K562 (cell line): ENCODE results near the gene LAMTOR4. TPM values are rescaled to one million over a fixed set of nuclear protein-coding genes. Genes with fewer than 3 reads are reported as not detected.

ENCODE experiments used
- ATAC-seq: fragments of 200-7000 bp; cut with Tn5 transposase; 3 replicates; pipeline ENCODE4 v1.9.1; 2020; ENCODE audit warnings: moderate library complexity
- BruUV-seq: library from RNA; stranded (reverse); fragments of 400-500 nt; replicated peaks from 2 replicates; lab custom pipeline; 2021; lab: Mats Ljungman, UMichigan
- CTCF ChIA-PET: fragments of 300-600 bp; formaldehyde crosslinking; extraction: SDS; loops from one replicate; lab custom pipeline; 2021; ENCODE audit warnings: low intra/inter-chr PET ratio; lab: Yijun Ruan, JAX
- POLR2A ChIA-PET: fragments of 300-600, 350-650 bp; sonication (Branson Sonifier 250); formaldehyde crosslinking; extraction: SDS; loops from one replicate; lab custom pipeline; 2021; ENCODE audit warnings: antibody characterized with exemption, inconsistent platforms; lab: Yijun Ruan, JAX
- DNase-seq, 4 experiments: peaks; one replicate each; pipeline versions ENCODE4 v3.0.0 to v3.0.0-alpha.2; 2011 to 2018; ENCODE audit warnings: low spot score in 3 of 4, mixed read lengths in 3 of 4; ENCODE audit errors: extremely low read depth in 1 of 4
- FAIRE-seq: peaks from 2 replicates; lab custom pipeline; 2011; peaks lifted over from hg19 to GRCh38; lab: Jason Lieb, UNC
- H2AFZ ChIP-seq: 2 replicates; pipeline ENCODE4 v1.6.0; 2011; ENCODE audit warnings: low read depth, low read length, control low read depth, inconsistent platforms
- H3K27ac ChIP-seq: fragments of 200-600 bp; 3 replicates; pipeline ENCODE4 v1.8.0; 2011; ENCODE audit warnings: low read depth, mild to moderate bottlenecking, control low read depth, inconsistent platforms, low read length, moderate library complexity, mixed read lengths; ENCODE audit errors: extremely low read depth
- H3K27me3 ChIP-seq, 2 experiments: fragments of 300-600 bp in 1 of 2; 2 replicates in 1 of 2; 3 replicates in 1 of 2; pipeline versions ENCODE4 v1.6.0 to v1.8.0; 2011; ENCODE audit warnings: inconsistent platforms in 2 of 2, low read length in 2 of 2, mild to moderate bottlenecking in 1 of 2, mixed read lengths in 1 of 2, moderate library complexity in 1 of 2; ENCODE audit not compliant: control insufficient read depth in 2 of 2, insufficient read depth in 2 of 2
- H3K36me3 ChIP-seq: fragments of 300-600 bp; 3 replicates; pipeline ENCODE4 v1.8.0; 2011; ENCODE audit warnings: mild to moderate bottlenecking, low read length, inconsistent platforms; ENCODE audit not compliant: control insufficient read depth, insufficient read depth
- H3K4me1 ChIP-seq, 2 experiments: fragments of 200-600 bp in 1 of 2; replicated peaks in 1 of 2; 2 replicates in 1 of 2; 3 replicates in 1 of 2; pipeline versions ENCODE4 v1.5.1 to v1.8.0; 2011; ENCODE audit warnings: inconsistent platforms in 2 of 2, low read length in 2 of 2, mild to moderate bottlenecking in 1 of 2, mixed read lengths in 1 of 2, moderate library complexity in 1 of 2; ENCODE audit not compliant: control insufficient read depth in 2 of 2, insufficient read depth in 2 of 2
- H3K4me2 ChIP-seq: 2 replicates; pipeline ENCODE4 v1.6.1; 2011; ENCODE audit warnings: low read length, control low read depth, inconsistent platforms, mixed read lengths; ENCODE audit not compliant: insufficient read depth
- H3K4me3 ChIP-seq: fragments of 200-600 bp; sonication (generic), shearing (Covaris generic); 2 replicates; pipeline ENCODE4 v1.5.1; 2016; ENCODE audit warnings: control low read depth, inconsistent platforms
- H3K79me2 ChIP-seq: fragments of 200-600 bp; 3 replicates; pipeline ENCODE4 v1.8.0; 2011; ENCODE audit warnings: low read length, inconsistent platforms; ENCODE audit not compliant: control insufficient read depth, insufficient read depth
- H3K9ac ChIP-seq, 2 experiments: 2 replicates each; pipeline versions ENCODE4 v1.6.0 to v1.6.1; 2011; ENCODE audit warnings: low read depth in 2 of 2, low read length in 2 of 2, control low read depth in 1 of 2, inconsistent platforms in 1 of 2, mild to moderate bottlenecking in 1 of 2, mixed read lengths in 1 of 2; ENCODE audit not compliant: insufficient read depth in 1 of 2
- H3K9me1 ChIP-seq: one replicate; pipeline ENCODE4 v1.6.0; 2011; ENCODE audit warnings: inconsistent platforms, mild to moderate bottlenecking, low read length, moderate library complexity; ENCODE audit not compliant: control insufficient read depth, insufficient read depth
- H3K9me3 ChIP-seq: replicated peaks from 2 replicates; pipeline ENCODE4 v1.5.1; 2011; ENCODE audit warnings: low read depth, low read length, inconsistent platforms; ENCODE audit not compliant: control insufficient read depth, insufficient read depth
- H4K20me1 ChIP-seq: replicated peaks from 2 replicates; pipeline ENCODE4 v1.6.1; 2011; ENCODE audit warnings: low read length, inconsistent platforms, mixed read lengths; ENCODE audit not compliant: control insufficient read depth, insufficient read depth
- CBX8 ChIP-seq: fragments of 200-600 bp; sonication (generic); IDR thresholded peaks from 2 replicates; pipeline ENCODE4 v1.6.1; 2012; ENCODE audit warnings: borderline replicate concordance, mixed run types, low read depth, mild to moderate bottlenecking, moderate library complexity, mixed read lengths, low read length, control low read depth, inconsistent platforms; ENCODE audit not compliant: poor library complexity, severe bottlenecking; ENCODE audit errors: extremely low read depth
- DIDO1 ChIP-seq: fragments of 450-650 bp; IDR thresholded peaks from 2 replicates; pipeline ENCODE4 v1.6.1; 2016; ENCODE audit warnings: low read depth, missing biosample characterization, missing genetic modification characterization
- HDAC3 ChIP-seq: fragments of 450-650 bp; IDR thresholded peaks from 2 replicates; pipeline ENCODE4 v1.6.1; 2018; ENCODE audit warnings: borderline replicate concordance, mild to moderate bottlenecking, moderate library complexity; ENCODE audit not compliant: partially characterized antibody
- LCOR ChIP-seq: sonication (generic); formaldehyde crosslinking; IDR thresholded peaks from 2 replicates; pipeline ENCODE4 v1.8.0; 2022; ENCODE audit warnings: mild to moderate bottlenecking, missing genetic modification reagents
- MECOM ChIP-seq: fragments of 250-450 bp; sonication (Bioruptor Pico); IDR thresholded peaks from 2 replicates; pipeline ENCODE4 v1.8.0; 2022; ENCODE audit warnings: inconsistent platforms
- NFIX ChIP-seq: fragments of 250-450 bp; sonication (Bioruptor Pico); IDR thresholded peaks from 2 replicates; pipeline ENCODE4 v1.4.0; 2020; ENCODE audit warnings: low read depth, mild to moderate bottlenecking, moderate library complexity
- SMAD4 ChIP-seq: fragments of 250-450 bp; sonication (Bioruptor Pico); conservative IDR thresholded peaks from 2 replicates; pipeline ENCODE4 v1.8.0; 2021; ENCODE audit warnings: inconsistent platforms, mild to moderate bottlenecking, moderate library complexity
- TBL1XR1 ChIP-seq, 2 experiments: IDR thresholded peaks; 2 replicates each; pipeline ENCODE4 v1.6.1; 2012; ENCODE audit warnings: improper control_type of control experiment in 2 of 2, low read length in 2 of 2, mild to moderate bottlenecking in 1 of 2
- ZNF263 ChIP-seq: sonication (generic); formaldehyde crosslinking; IDR thresholded peaks from 2 replicates; pipeline ENCODE4 v1.8.0; 2022; ENCODE audit warnings: mild to moderate bottlenecking, missing genetic modification reagents, borderline replicate concordance
- ZSCAN32 ChIP-seq: fragments of 450-650 bp; formaldehyde crosslinking; IDR thresholded peaks from 2 replicates; pipeline ENCODE4 v1.4.0; 2020; ENCODE audit warnings: mild to moderate bottlenecking, moderate library complexity
- WGBS: fragments of 100-300 bp; shearing (Covaris generic); methylation state at CpG from one replicate; pipeline ENCODE4 v1.1.6; 2016; ENCODE audit warnings: low coverage, mixed read lengths; ENCODE audit not compliant: insufficient coverage; ENCODE audit errors: missing lambda C conversion rate; 5-methylcytosine and 5-hydroxymethylcytosine counted together
- in situ Hi-C: fragments of 300-500 bp; cut with MboI; formaldehyde crosslinking; loops from 4 replicates; pipeline ENCODE4 v1.15.0; 2018; ENCODE audit warnings: inconsistent platforms, mixed read lengths
- intact Hi-C: fragments of 100-400 bp; cut with micrococcal nuclease; formaldehyde crosslinking; loops from 2 replicates; pipeline ENCODE4 v1.14.2; 2022
- polyA plus RNA-seq, 8 experiments: library from polyadenylated mRNA; depleted of rRNA in 4 of 8; stranded (reverse) in 5 of 8; unstranded in 3 of 8; fragments of >200 nt; fragmentation: Nextera tagmentation in 2 of 8; fragmentation: Illumina TruSeq in 1 of 8; extraction: Ambion mirVana in 2 of 8; extraction: Trizol in 1 of 8; gene quantifications; 2 replicates each; pipeline versions ENCODE4 v1.2.1 to v1.2.3, GENCODE V29; 2011 to 2014; ENCODE audit warnings: inconsistent platforms in 1 of 8, missing spikeins in 1 of 8
- total RNA-seq, 7 experiments: library from RNA; depleted of rRNA in 6 of 7; stranded (reverse); fragments of >200 nt in 6 of 7; fragmentation: Illumina TruSeq in 2 of 7; extraction: Trizol in 2 of 7; gene quantifications; 2 replicates each; pipeline versions ENCODE4 v1.2.1 to v1.2.3, GENCODE V29; 2011 to 2021; ENCODE audit warnings: low replicate concordance in 1 of 7
- TF ChIP-seq, protein P1 (sequence below): sonication (generic); formaldehyde crosslinking; IDR thresholded peaks from 2 replicates; pipeline ENCODE4 v1.9.0; 2022; ENCODE audit warnings: mild to moderate bottlenecking, missing genetic modification reagents
- TF ChIP-seq, protein P2 (sequence below): fragments of 450-650 bp; formaldehyde crosslinking; IDR thresholded peaks from 2 replicates; pipeline ENCODE4 v1.4.0; 2022; ENCODE audit warnings: missing genetic modification characterization
- TF ChIP-seq, protein P3 (sequence below): sonication (generic); formaldehyde crosslinking; IDR thresholded peaks from 2 replicates; pipeline ENCODE4 v1.8.0; 2023; ENCODE audit warnings: mild to moderate bottlenecking, missing genetic modification reagents

Gene LAMTOR4
- total and polyA plus RNA-seq, 9 of the 15 experiments (the other 6 are each of a cell fraction or from before 2014, with no cell fraction given): 79.6 to 314 (median 195) TPM

DNA sequence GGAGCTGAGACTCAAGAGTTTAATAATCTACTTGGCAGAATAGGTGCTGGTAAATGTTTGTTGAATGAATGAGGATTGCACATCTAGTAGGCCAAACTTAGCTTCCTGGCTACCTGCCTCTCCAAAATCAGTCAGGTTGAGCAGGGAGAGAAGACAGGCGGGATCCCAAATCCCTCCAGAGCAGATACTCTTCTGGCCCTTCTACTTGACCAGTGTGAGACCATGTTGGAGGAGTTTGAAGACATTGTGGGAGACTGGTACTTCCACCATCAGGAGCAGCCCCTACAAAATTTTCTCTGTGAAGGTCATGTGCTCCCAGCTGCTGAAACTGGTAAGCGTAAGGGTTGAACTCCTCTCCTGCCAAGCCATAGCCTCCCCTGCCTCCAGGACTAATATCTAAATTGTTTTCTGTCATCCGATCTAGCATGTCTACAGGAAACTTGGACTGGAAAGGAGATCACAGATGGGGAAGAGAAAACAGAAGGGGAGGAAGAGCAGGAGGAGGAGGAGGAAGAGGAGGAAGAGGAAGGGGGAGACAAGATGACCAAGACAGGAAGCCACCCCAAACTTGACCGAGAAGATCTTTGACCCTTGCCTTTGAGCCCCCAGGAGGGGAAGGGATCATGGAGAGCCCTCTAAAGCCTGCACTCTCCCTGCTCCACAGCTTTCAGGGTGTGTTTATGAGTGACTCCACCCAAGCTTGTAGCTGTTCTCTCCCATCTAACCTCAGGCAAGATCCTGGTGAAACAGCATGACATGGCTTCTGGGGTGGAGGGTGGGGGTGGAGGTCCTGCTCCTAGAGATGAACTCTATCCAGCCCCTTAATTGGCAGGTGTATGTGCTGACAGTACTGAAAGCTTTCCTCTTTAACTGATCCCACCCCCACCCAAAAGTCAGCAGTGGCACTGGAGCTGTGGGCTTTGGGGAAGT lies 24.2 kb upstream of the LAMTOR4 start (continued):
- TF ChIP-seq DIDO1 (tag): no peak
- TF ChIP-seq ZNF263: peak; percentile 62; the same call in 1 of the 2 replicates
- TF ChIP-seq, all 486 proteins: peak for 37

DNA sequence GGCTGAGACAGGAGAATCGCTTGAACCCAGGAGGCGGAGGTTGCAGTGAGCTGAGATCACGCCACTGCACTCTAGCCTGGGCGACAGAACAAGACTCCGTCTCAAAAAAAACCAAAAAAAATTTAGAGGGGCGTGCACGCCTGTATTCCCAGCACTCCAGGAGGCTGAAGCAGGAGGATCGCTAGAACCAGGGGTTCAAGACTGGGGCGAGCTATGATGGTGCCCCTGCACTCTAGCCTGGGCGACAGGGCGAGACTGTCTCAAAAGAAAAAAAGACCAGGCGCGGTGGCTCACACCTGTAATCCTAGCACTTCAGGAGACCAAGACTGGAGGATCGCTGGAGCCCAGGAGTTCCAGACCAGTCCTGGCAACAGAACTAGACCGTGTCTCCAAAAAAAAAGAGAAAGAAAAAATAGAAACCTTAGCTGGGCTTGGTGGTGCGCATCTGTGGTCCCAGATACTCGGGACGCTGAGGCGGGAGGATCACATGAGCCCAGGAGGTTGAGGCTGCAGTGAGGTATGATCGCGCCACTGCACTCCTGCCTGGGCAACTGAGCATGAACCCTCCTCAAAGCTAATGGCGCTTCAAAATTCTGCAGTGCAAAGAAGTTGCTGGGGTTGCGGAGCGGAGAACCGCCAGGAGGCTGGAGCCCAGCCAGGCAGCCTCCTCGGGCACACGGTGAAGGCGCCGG lies 22.3 kb upstream of the LAMTOR4 start:
- peak; percentile 52 for ATAC-seq
- TF ChIP-seq SMAD4 (CRISPR knock-in tag) (peak; percentile 79), HDAC3 (no peak), LCOR (CRISPR knock-in tag) (no peak), ZSCAN32 (no peak), CBX8 (no peak), MECOM (CRISPR knock-in tag) (peak; percentile 32; the same call in 1 of the 2 replicates), NFIX (CRISPR knock-in tag) (peak; percentile 49; the same call in 1 of the 2 replicates), TBL1XR1 (IDR thresholded peaks at IDR 0.05; ENCODE audit: low read length in 2 of 2) (0 out of 4 replicates have a peak, but pooled peaks have one; percentile 22 to 52)
- TF ChIP-seq, protein P1, sequence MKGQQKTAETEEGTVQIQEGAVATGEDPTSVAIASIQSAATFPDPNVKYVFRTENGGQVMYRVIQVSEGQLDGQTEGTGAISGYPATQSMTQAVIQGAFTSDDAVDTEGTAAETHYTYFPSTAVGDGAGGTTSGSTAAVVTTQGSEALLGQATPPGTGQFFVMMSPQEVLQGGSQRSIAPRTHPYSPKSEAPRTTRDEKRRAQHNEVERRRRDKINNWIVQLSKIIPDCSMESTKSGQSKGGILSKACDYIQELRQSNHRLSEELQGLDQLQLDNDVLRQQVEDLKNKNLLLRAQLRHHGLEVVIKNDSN: peak; percentile 55; the same call in 1 of the 2 replicates
- TF ChIP-seq, protein P2, sequence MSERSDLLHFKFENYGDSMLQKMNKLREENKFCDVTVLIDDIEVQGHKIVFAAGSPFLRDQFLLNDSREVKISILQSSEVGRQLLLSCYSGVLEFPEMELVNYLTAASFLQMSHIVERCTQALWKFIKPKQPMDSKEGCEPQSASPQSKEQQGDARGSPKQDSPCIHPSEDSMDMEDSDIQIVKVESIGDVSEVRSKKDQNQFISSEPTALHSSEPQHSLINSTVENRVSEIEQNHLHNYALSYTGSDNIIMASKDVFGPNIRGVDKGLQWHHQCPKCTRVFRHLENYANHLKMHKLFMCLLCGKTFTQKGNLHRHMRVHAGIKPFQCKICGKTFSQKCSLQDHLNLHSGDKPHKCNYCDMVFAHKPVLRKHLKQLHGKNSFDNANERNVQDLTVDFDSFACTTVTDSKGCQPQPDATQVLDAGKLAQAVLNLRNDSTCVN (CRISPR knock-in tag): no peak
- TF ChIP-seq, protein P3, sequence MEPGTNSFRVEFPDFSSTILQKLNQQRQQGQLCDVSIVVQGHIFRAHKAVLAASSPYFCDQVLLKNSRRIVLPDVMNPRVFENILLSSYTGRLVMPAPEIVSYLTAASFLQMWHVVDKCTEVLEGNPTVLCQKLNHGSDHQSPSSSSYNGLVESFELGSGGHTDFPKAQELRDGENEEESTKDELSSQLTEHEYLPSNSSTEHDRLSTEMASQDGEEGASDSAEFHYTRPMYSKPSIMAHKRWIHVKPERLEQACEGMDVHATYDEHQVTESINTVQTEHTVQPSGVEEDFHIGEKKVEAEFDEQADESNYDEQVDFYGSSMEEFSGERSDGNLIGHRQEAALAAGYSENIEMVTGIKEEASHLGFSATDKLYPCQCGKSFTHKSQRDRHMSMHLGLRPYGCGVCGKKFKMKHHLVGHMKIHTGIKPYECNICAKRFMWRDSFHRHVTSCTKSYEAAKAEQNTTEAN (CRISPR knock-in tag): no peak

More for the DNA sequence above, 22.3 kb upstream of the LAMTOR4 start:
- DNase-seq (no peak), FAIRE-seq (no peak)
- no peaks in the 10 kb centered on the region for H3K9me1 ChIP-seq
- peak overlapping the region; percentile 97 for H2AFZ ChIP-seq
- intact Hi-C loops (loop anchor here (2.0 to 5.0 kb wide), 3 partner anchors 44 to 149 kb away; partner anchors contain the start of genes AZGP1 and ZSCAN21), in situ Hi-C loops (loop anchor here (5.0 kb wide), 2 partner anchors 134 to 209 kb away; partner anchors contain the start of gene TRIM4)
- peak overlapping the region; percentile 97 for H3K27ac ChIP-seq
- no peaks in the 10 kb centered on the region for H3K27me3 ChIP-seq
- peak overlapping the region; percentile 92 to 100 for H3K9ac ChIP-seq
- H3K4me2 ChIP-seq: peak overlapping the region; percentile 94
- H3K9me3 ChIP-seq: no peaks in the 10 kb centered on the region
- H3K4me1 ChIP-seq: peaks cover 38 to 66% of the 10 kb centered on the region in 2 experiments
- H3K4me3 ChIP-seq: peak overlapping the region; percentile 74
- ChIA-PET CTCF (interaction anchor here (0.9 kb wide), 1 partner anchor 213 kb away, joined by 3 read pairs; no protein-coding TSS in a partner anchor), POLR2A (interaction anchor here (0.5 to 5.7 kb wide), 11 partner anchors 12 to 312 kb away, joined by 3 to 45 read pairs (median 3); partner anchors contain the start of genes AP4M1 and MCM7)
- H3K79me2 ChIP-seq: peaks cover 22% of the 10 kb centered on the region
- BruUV-seq: TSS peak; percentile 70
- H3K36me3 ChIP-seq: no peaks in the 10 kb centered on the region
- WGBS: 4% methylated on average over 26 of the region's 29 CpGs
- H4K20me1 ChIP-seq: no peaks in the 10 kb centered on the region
